Heart left ventricle (tissue), 16 donors: ENCODE results near the gene PLEKHG4. TPM values are rescaled to one million over a fixed set of nuclear protein-coding genes. Genes with fewer than 3 reads are reported as not detected.

ENCODE experiments used
- ATAC-seq, 4 donors: fragments of 200-7000 bp; cut with Tn5 transposase; one replicate each; pipeline ENCODE4 v1.9.1; 2020 to 2022; ENCODE audit warnings: moderate library complexity in 4 of 4, mild to moderate bottlenecking in 3 of 4, moderate number of reproducible peaks in 1 of 4
- DNase-seq, 5 donors: peaks; one replicate each; pipeline ENCODE4 v3.0.0-alpha.2; 2020
- H3K27ac ChIP-seq, 12 donors: fragments of 200-600 bp; sonication (generic) in 4 of 12; one replicate each; pipeline versions ENCODE4 v1.5.0 to v1.8.0; 2016 to 2022; ENCODE audit warnings: mild to moderate bottlenecking in 2 of 12
- H3K27me3 ChIP-seq, 9 donors: fragments of 200-600 bp; sonication (generic) in 2 of 9; one replicate each; pipeline versions ENCODE4 v1.5.1 to v1.8.0; 2016 to 2022; ENCODE audit warnings: mild to moderate bottlenecking in 3 of 9
- H3K36me3 ChIP-seq, 9 donors: fragments of 200-600 bp; sonication (generic) in 2 of 9; one replicate each; pipeline versions ENCODE4 v1.5.0 to v1.8.0; 2018 to 2022; ENCODE audit warnings: mild to moderate bottlenecking in 2 of 9
- H3K4me1 ChIP-seq, 12 donors: fragments of 200-600 bp; sonication (generic) in 4 of 12; one replicate each; pipeline versions ENCODE4 v1.5.0 to v1.8.0; 2016 to 2022; ENCODE audit warnings: mild to moderate bottlenecking in 3 of 12
- H3K4me3 ChIP-seq, 12 donors: fragments of 200-600 bp; sonication (generic) in 4 of 12; one replicate each; pipeline versions ENCODE4 v1.5.0 to v1.8.0; 2017 to 2022; ENCODE audit warnings: mild to moderate bottlenecking in 9 of 12, moderate library complexity in 4 of 12
- H3K9me3 ChIP-seq, 12 donors: fragments of 200-600 bp; sonication (generic) in 4 of 12; one replicate each; pipeline versions ENCODE4 v1.5.0 to v1.8.0; 2016 to 2022; ENCODE audit warnings: mild to moderate bottlenecking in 1 of 12
- CTCF ChIP-seq, 12 donors: fragments of 200-600 bp; sonication (generic) in 4 of 12; IDR thresholded peaks; one replicate each; pipeline versions ENCODE4 v1.5.0 to v1.8.0; 2018 to 2022; ENCODE audit warnings: antibody characterized with exemption in 12 of 12, mild to moderate bottlenecking in 5 of 12
- POLR2A ChIP-seq, 2 donors: fragments of 450-650 bp; IDR thresholded peaks; one replicate each; pipeline ENCODE4 v1.6.1; 2017; ENCODE audit warnings: antibody characterized with exemption in 2 of 2, mild to moderate bottlenecking in 2 of 2, moderate library complexity in 2 of 2
- WGBS, 4 donors: extraction: QIAGEN DNeasy Blood & Tissue Kit in 2 of 4; methylation state at CpG; one replicate each; pipeline versions ENCODE4 v1.1.5 to v1.1.7; 2013 to 2018; 5-methylcytosine and 5-hydroxymethylcytosine counted together
- intact Hi-C, 10 donors: fragments of 100-400 bp; cut with DNase I; formaldehyde crosslinking; loops; one replicate each; pipeline versions ENCODE4 v1.11.1 to v1.14.2; 2022
- polyA plus RNA-seq, 2 donors: library from polyadenylated mRNA; stranded (reverse); fragments of 200-250 nt; gene quantifications; one replicate each; pipeline ENCODE4 v1.2.3, GENCODE V29; 2013
- total RNA-seq, 9 donors: library from RNA; depleted of rRNA in 2 of 9; stranded (reverse); fragments of >200 nt in 2 of 9; fragmentation: NEBNext Ultra II Directional in 3 of 9; extraction: Animal tissue kit (Norgen Biotek cat#: 25700) in 3 of 9; gene quantifications; one replicate each; pipeline versions ENCODE4 v1.1.0 to v1.2.4, GENCODE V29; 2016 to 2023
- donor health status: ischemic (EF 13 %, LVEDD 7.1; RV severe dilation, severe dysfunction).
- donor health status: healthy with polysubstance abuse.
- donor health status: DM: no; HTN: yes; CAD: no.
- donor health status: DM: no; HTN: no; CAD: no.
- donor health status: ischemic (EF 25% LVEDD 6.9; RV normal size, moderate dysfunction).
- donor health status: ischemic (EF 25% LVEDD 5.7; RV mildly dilated, moderate dysfunction).
- donor health status: healthy.
- donor health status: DM: yes; HTN: yes; CAD: no.
- donor health status: ischemic (EF 35%, LVEDD 5.7; RV mildly dilated, moderate dysfunction).
- donor health status: nonischemic (EF 11% LVEDD 7.7; RV severe dilation, severe dysfunction).
- donor health status: DM: yes; HTN: yes; CAD: no.
- donor health status: PGD.
- donor health status: ischemic (EF 29% LVEDD 5.4; RV normal size, mild dysfunction).
- donor health status: nonischemic (EF 23%, LVEDD 6.1; RV moderate dilation, normal function).

Gene PLEKHG4
- total and polyA plus RNA-seq, 11 donors = 0.44 to 4.0 (median 1.2) TPM

GRCh38 chr16:67248073-67248400 lies 31.3 kb upstream of the PLEKHG4 start:
- peak overlapping the region in 7 of 12 donors; percentile 42 to 99 (median 95) for H3K27ac ChIP-seq
- WGBS, 4 donors = 5 to 14% (median 7%) methylated on average over 5 to 7 of the region's 7 CpGs
- H3K9me3 ChIP-seq = no peaks in the 10 kb centered on the region
- H3K36me3 ChIP-seq = no peaks in the 10 kb centered on the region
- DNase-seq (no peak), ATAC-seq (no peak)
- intact Hi-C loops = loop anchor here in 2 of 10 donors (5.0 kb wide), 2 partner anchors 56 to 76 kb away; partner anchors contain the start of genes NOL3 (in 2 of the 2), E2F4 (in 1 of the 2) and EXOC3L1 (in 1 of the 2)
- peaks cover 0 to 10% (median 0%) of the 10 kb centered on the region in 9 donors for H3K27me3 ChIP-seq
- TF ChIP-seq CTCF (IDR thresholded peaks at IDR 0.05) (no peak), POLR2A (IDR thresholded peaks at IDR 0.05) (no peak)
- H3K4me3 ChIP-seq = peak overlapping the region; percentile 34 to 94 (median 82)
- peaks cover 20 to 64% (median 46%) of the 10 kb centered on the region in 12 donors for H3K4me1 ChIP-seq

DNA sequence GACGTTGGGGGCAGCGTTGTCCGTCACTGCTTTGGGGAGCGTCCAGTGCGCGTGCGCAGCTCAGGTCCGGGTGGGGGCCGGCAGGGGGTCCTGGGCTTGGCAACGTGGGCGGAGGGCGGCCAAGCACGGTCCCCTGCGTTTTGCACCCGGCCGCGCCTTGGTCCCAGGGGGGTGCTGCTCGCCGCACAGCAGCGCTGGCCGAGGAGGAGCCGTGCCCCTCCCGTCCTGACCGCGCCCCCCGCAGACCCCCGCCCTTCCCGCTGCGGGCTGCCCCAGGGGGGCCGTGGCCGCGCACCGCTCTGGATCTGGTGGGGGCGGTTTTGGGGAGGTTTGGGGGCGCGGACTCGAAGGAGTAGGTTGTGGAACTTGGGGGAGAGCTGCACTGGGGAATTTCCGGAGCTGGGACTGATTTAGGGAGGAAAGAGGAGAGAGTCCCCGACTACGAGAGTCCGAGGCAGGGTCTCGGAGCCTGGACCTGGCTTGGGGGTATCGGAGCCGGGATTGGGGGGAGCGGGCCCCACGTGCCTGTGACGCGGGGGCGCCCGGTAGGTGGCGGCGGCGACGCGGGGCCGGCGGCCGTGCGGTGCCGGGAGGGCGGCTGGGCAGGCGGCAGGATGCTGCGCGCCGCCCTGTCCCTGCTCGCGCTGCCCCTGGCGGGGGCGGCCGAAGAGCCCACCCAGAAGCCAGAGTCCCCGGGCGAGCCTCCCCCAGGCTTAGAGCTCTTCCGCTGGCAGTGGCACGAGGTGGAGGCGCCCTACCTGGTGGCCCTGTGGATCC lies 30.7 kb upstream of the PLEKHG4 start, which contains the start of gene SLC9A5:
SLC9A5 (plus strand) TSS at position 579 of the 777 bp plus-strand sequence; CDS start at position 615, 36 bp downstream.
- intact Hi-C loops = loop anchor here in 2 of 10 donors (5.0 kb wide), 2 partner anchors 56 to 76 kb away; partner anchors contain the start of genes NOL3 (in 2 of the 2), E2F4 (in 1 of the 2) and EXOC3L1 (in 1 of the 2)
- DNase-seq = peak in 4 of 5 donors; percentile 45 to 71 (median 48)
- TF ChIP-seq CTCF (IDR thresholded peaks at IDR 0.05) (peak in 7 of 12 donors; percentile 14 to 45 (median 29)), POLR2A (IDR thresholded peaks at IDR 0.05) (peak in 1 of 2 donors; percentile 21)

GRCh38 chr16:67249178-67250044 lies 29.9 kb upstream of the PLEKHG4 start:
- WGBS, 4 donors = 19 to 31% (median 21%) methylated on average over 16 to 22 of the region's 22 CpGs
- H3K36me3 ChIP-seq = no peaks in the 10 kb centered on the region
- no peak for ATAC-seq
- H3K4me1 ChIP-seq = peaks cover 9 to 50% (median 32%) of the 10 kb centered on the region in 12 donors
- H3K9me3 ChIP-seq = no peaks in the 10 kb centered on the region
- intact Hi-C loops = loop anchor here in 2 of 10 donors (5.0 kb wide), 2 partner anchors 57 to 77 kb away; partner anchors contain the start of genes NOL3 (in 2 of the 2), E2F4 (in 1 of the 2) and EXOC3L1 (in 1 of the 2)
- peaks cover 0 to 10% (median 0%) of the 10 kb centered on the region in 9 donors for H3K27me3 ChIP-seq
- peak overlapping the region in 3 of 12 donors; percentile 21 to 99 (median 25) for H3K27ac ChIP-seq
- TF ChIP-seq CTCF (IDR thresholded peaks at IDR 0.05) (no peak), POLR2A (IDR thresholded peaks at IDR 0.05) (no peak)
- peak overlapping the region; percentile 34 to 94 (median 82) for H3K4me3 ChIP-seq
- DNase-seq = peak in 1 of 5 donors; percentile 29

More for the DNA sequence above, 30.7 kb upstream of the PLEKHG4 start, which contains the start of gene SLC9A5:
- H3K4me3 ChIP-seq = peak within 1 kb of the TSS; percentile 34 to 94 (median 82)
- H3K4me1 ChIP-seq = peaks cover 18 to 58% (median 40%) of the 10 kb centered on the region in 12 donors
- peak within 1 kb of the TSS in 9 of 12 donors; percentile 42 to 99 (median 93) for H3K27ac ChIP-seq
- H3K27me3 ChIP-seq = peaks cover 0 to 10% (median 0%) of the 10 kb centered on the region in 9 donors
- WGBS, 4 donors = 0 to 3% (median 1%) methylated on average over 8 to 75 of the region's 75 CpGs
- H3K36me3 ChIP-seq = no peaks in the 10 kb centered on the region
- no peak for ATAC-seq
- no peaks in the 10 kb centered on the region for H3K9me3 ChIP-seq
